ENCODE data around the gene KIAA0408.

- TF ChIP-seq EP300 (IDR thresholded peaks at IDR 0.05): no peak
- no peak for TF ChIP-seq CTCF (IDR thresholded peaks at IDR 0.05)
- no peak for TF ChIP-seq POLR2AphosphoS5 (IDR thresholded peaks at IDR 0.05)
- no peak for TF ChIP-seq POLR2A (IDR thresholded peaks at IDR 0.05; ENCODE audit: low read depth)
Measured at GRCh38 chr6:127475135-127475822, 16.1 kb upstream of the KIAA0408 start.

All from esophagus muscularis mucosa (tissue), 4 donors.